ENCODE results near the gene AZI2. TPM values are rescaled to one million over a fixed set of nuclear protein-coding genes. Genes with fewer than 3 reads are reported as not detected.

AZI2 gene
- total RNA-seq, 2 experiments from 2014 or later, result 52.3 to 78.8 TPM

- Mint-ChIP-seq H3K27ac (no peak overlapping the region), H3K27me3 (no peaks in the 10 kb centered on the region), H3K9me3 (ENCODE audit: low read depth) (no peaks in the 10 kb centered on the region), H3K4me3 (no peak overlapping the region), H3K36me3 (ENCODE audit: low read depth) (peaks cover 9% of the 10 kb centered on the region), H3K4me1 (peaks cover 9% of the 10 kb centered on the region)
- ChIA-PET POLR2A (no interaction called here), CTCF (interaction anchor here (0.6 to 5.7 kb wide), 6 partner anchors 10 to 625 kb away, joined by 3 to 43 read pairs (median 4); no protein-coding TSS in a partner anchor)
- intact Hi-C loops (cut with DNase I, micrococcal nuclease), result no loop called here
- DNase-seq (no peak), ATAC-seq (no peak)
These were observed 11.4 kb downstream of the AZI2 start for GRCh38 chr3:28337230-28337629.

- no peaks in the 10 kb centered on the region for H3K9me3 Mint-ChIP-seq (ENCODE audit: low read depth)
- no peak for ATAC-seq
- no peak overlapping the region for H3K4me3 Mint-ChIP-seq
- POLR2A ChIA-PET, result no interaction called here
- no peak for DNase-seq
- no peak overlapping the region for H3K27ac Mint-ChIP-seq
- H3K36me3 Mint-ChIP-seq (ENCODE audit: low read depth), result peaks cover 14% of the 10 kb centered on the region
- CTCF ChIA-PET, result interaction anchor here (0.7 to 2.2 kb wide), 7 partner anchors 10 to 642 kb away, joined by 3 to 7 read pairs (median 4); partner anchors contain the start of gene EOMES
- intact Hi-C loops (cut with DNase I, micrococcal nuclease), result no loop called here
- peaks cover 6% of the 10 kb centered on the region for H3K4me1 Mint-ChIP-seq
- H3K27me3 Mint-ChIP-seq, result no peaks in the 10 kb centered on the region
These were observed 13.4 kb downstream of the AZI2 start for GRCh38 chr3:28335246-28335645.

- no peak overlapping the region for H3K4me3 Mint-ChIP-seq
- intact Hi-C loops (cut with DNase I, micrococcal nuclease), result no loop called here
- no peak overlapping the region for H3K27ac Mint-ChIP-seq
- ChIA-PET POLR2A (no interaction called here), CTCF (interaction anchor here (0.9 to 1.8 kb wide), 3 partner anchors 9 to 622 kb away, joined by 4 to 7 read pairs (median 4); no protein-coding TSS in a partner anchor)
- peaks cover 6% of the 10 kb centered on the region for H3K4me1 Mint-ChIP-seq
- ATAC-seq (no peak), DNase-seq (no peak)
- H3K27me3 Mint-ChIP-seq, result no peaks in the 10 kb centered on the region
- H3K9me3 Mint-ChIP-seq (ENCODE audit: low read depth), result no peaks in the 10 kb centered on the region
- H3K36me3 Mint-ChIP-seq (ENCODE audit: low read depth), result peaks cover 12% of the 10 kb centered on the region
These were observed 14.1 kb downstream of the AZI2 start for GRCh38 chr3:28334552-28334951.

GRCh38 chr3:28328188-28329151, 20.2 kb downstream of the AZI2 start:
- DNase-seq (no peak), ATAC-seq (no peak)
- Mint-ChIP-seq H3K9me3 (ENCODE audit: low read depth) (no peaks in the 10 kb centered on the region), H3K4me1 (peaks cover 14% of the 10 kb centered on the region), H3K27me3 (no peaks in the 10 kb centered on the region), H3K36me3 (ENCODE audit: low read depth) (peaks cover 13% of the 10 kb centered on the region), H3K27ac (no peak overlapping the region), H3K4me3 (no peak overlapping the region)
- POLR2A ChIA-PET, result no interaction called here
- intact Hi-C loops (cut with DNase I, micrococcal nuclease), result loop anchor here (1.0 to 10.0 kb wide), 5 partner anchors 86 to 1194 kb away; partner anchors contain the start of genes SLC4A7 (in 2 of the 2) and CMC1 (in 1 of the 2)
- CTCF ChIA-PET, result interaction anchor here (0.5 to 4.7 kb wide), 20 partner anchors 8 to 648 kb away, joined by 3 to 43 read pairs (median 4); partner anchors contain the start of genes AZI2, EOMES and ZCWPW2

- DNase-seq (peak; percentile 54), ATAC-seq (peak; percentile 89)
- H3K27ac Mint-ChIP-seq, result no peak overlapping the region
- no peak overlapping the region for H3K4me3 Mint-ChIP-seq
- H3K9me3 Mint-ChIP-seq (ENCODE audit: low read depth), result no peaks in the 10 kb centered on the region
- intact Hi-C loops (cut with DNase I, micrococcal nuclease), result loop anchor here (1.0 to 10.0 kb wide), 8 partner anchors 9 to 1192 kb away; partner anchors contain the start of genes AZI2 (in 2 of the 2), SLC4A7 (in 2 of the 2), ZCWPW2 (in 2 of the 2) and CMC1 (in 1 of the 2)
- CTCF ChIA-PET, result interaction anchor here (0.6 to 4.7 kb wide), 12 partner anchors 8 to 646 kb away, joined by 3 to 43 read pairs (median 6); partner anchors contain the start of genes AZI2, EOMES and ZCWPW2
- H3K27me3 Mint-ChIP-seq, result no peaks in the 10 kb centered on the region
- peaks cover 16% of the 10 kb centered on the region for H3K36me3 Mint-ChIP-seq (ENCODE audit: low read depth)
- POLR2A ChIA-PET, result interaction anchor here (0.6 to 1.4 kb wide), 4 partner anchors 22 to 615 kb away, joined by 3 to 12 read pairs (median 4); partner anchors contain the start of genes AZI2 and ZCWPW2
- H3K4me1 Mint-ChIP-seq, result peaks cover 14% of the 10 kb centered on the region
These were observed 22.1 kb downstream of the AZI2 start for GRCh38 chr3:28326458-28326926.

- H3K27me3 Mint-ChIP-seq, result no peaks in the 10 kb centered on the region
- ChIA-PET POLR2A (no interaction called here), CTCF (interaction anchor here (1.3 to 2.9 kb wide), 4 partner anchors 10 to 610 kb away, joined by 5 to 15 read pairs (median 10); partner anchors contain the start of genes AZI2 and ZCWPW2)
- H3K9me3 Mint-ChIP-seq (ENCODE audit: low read depth), result no peaks in the 10 kb centered on the region
- H3K36me3 Mint-ChIP-seq (ENCODE audit: low read depth), result peaks cover 25% of the 10 kb centered on the region
- H3K4me1 Mint-ChIP-seq, result peaks cover 18% of the 10 kb centered on the region
- intact Hi-C loops (cut with DNase I, micrococcal nuclease), result loop anchor here in 1 of 2 experiments (10.0 kb wide), 1 partner anchor 1188 kb away; no protein-coding TSS in a partner anchor
- no peak for ATAC-seq
- no peak overlapping the region for H3K4me3 Mint-ChIP-seq
- no peak overlapping the region for H3K27ac Mint-ChIP-seq
- DNase-seq, result no peak
These were observed 26.2 kb downstream of the AZI2 start for GRCh38 chr3:28322464-28322863.

DNA sequence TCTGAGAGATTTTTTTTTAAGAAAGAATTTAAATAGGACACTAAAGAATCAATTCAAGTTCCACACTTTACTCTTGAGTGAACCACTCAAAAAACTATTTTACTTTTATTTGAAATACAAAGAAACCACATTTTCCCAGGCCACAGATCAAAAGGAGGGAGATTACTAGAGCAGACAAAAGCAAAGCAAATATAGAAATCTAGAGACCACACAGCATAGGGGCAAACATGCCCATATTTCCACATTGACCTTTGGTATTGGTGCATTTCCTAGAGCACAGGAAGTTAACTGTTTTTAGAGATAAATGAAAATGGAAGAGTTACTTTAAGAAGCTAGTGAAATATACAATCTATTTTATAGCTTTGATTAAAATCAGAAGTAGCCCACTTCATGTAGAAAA, 27.6 kb downstream of the AZI2 start:
- intact Hi-C loops (cut with DNase I, micrococcal nuclease), result loop anchor here in 1 of 2 experiments (10.0 kb wide), 1 partner anchor 1186 kb away; no protein-coding TSS in a partner anchor
- DNase-seq, result no peak
- CTCF ChIA-PET, result interaction anchor here (1.7 to 2.9 kb wide), 4 partner anchors 9 to 609 kb away, joined by 6 to 15 read pairs (median 10); no protein-coding TSS in a partner anchor
- Mint-ChIP-seq H3K36me3 (ENCODE audit: low read depth) (peaks cover 25% of the 10 kb centered on the region), H3K9me3 (ENCODE audit: low read depth) (no peaks in the 10 kb centered on the region), H3K4me3 (no peak overlapping the region), H3K27me3 (no peaks in the 10 kb centered on the region), H3K4me1 (peaks cover 9% of the 10 kb centered on the region), H3K27ac (no peak overlapping the region)
- POLR2A ChIA-PET, result interaction anchor here (0.7 kb wide), 1 partner anchor 149 kb away, joined by 3 read pairs; no protein-coding TSS in a partner anchor
- ATAC-seq, result no peak

DNA sequence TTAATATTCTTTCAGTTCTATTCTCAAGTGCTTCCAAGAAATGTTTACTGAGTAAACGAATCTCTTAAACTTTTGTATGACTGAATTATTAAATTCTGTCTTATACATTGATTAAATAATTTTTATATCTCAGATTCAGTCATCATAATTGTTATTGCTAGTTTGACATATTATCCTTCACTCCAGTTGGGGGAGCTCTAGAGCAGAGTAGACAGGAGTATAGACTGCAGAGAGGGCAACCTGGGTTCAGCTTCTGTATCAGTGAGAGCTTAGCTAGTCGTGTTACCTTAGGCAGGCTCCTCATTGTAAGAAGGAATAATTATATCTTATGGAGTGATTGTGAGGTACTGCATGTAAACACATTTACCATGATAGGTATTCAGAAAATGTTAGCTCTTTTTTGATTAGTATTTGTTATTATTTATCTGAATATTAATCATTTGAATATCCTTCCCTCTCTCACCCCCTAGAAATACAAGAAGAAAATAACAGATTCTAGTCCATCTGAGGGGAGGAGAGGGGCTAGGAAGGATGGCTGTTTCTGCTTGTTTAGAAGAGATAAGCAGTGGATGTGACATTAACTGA, 31.1 kb downstream of the AZI2 start:
- Mint-ChIP-seq H3K36me3 (ENCODE audit: low read depth) (peaks cover 19% of the 10 kb centered on the region), H3K9me3 (ENCODE audit: low read depth) (no peaks in the 10 kb centered on the region), H3K27me3 (no peaks in the 10 kb centered on the region), H3K27ac (no peak overlapping the region), H3K4me1 (peaks cover 4% of the 10 kb centered on the region), H3K4me3 (no peak overlapping the region)
- ATAC-seq (peak; percentile 93), DNase-seq (peak; percentile 36)
- CTCF ChIA-PET, result interaction anchor here (0.5 to 2.2 kb wide), 10 partner anchors 9 to 1183 kb away, joined by 3 to 25 read pairs (median 3); no protein-coding TSS in a partner anchor
- POLR2A ChIA-PET, result no interaction called here
- intact Hi-C loops (cut with DNase I, micrococcal nuclease), result loop anchor here in 1 of 2 experiments (1.0 kb wide), 1 partner anchor 9 kb away; no protein-coding TSS in a partner anchor

- intact Hi-C loops (cut with DNase I, micrococcal nuclease), result no loop called here
- DNase-seq (no peak), ATAC-seq (no peak)
- Mint-ChIP-seq H3K36me3 (ENCODE audit: low read depth) (peaks cover 18% of the 10 kb centered on the region), H3K4me1 (peaks cover 4% of the 10 kb centered on the region), H3K27ac (no peak overlapping the region), H3K27me3 (no peaks in the 10 kb centered on the region), H3K9me3 (ENCODE audit: low read depth) (no peaks in the 10 kb centered on the region), H3K4me3 (no peak overlapping the region)
- POLR2A ChIA-PET, result no interaction called here
- CTCF ChIA-PET, result no interaction called here
These were observed 32.4 kb downstream of the AZI2 start for GRCh38 chr3:28316226-28316625.

- ChIA-PET CTCF (no interaction called here), POLR2A (no interaction called here)
- ATAC-seq (no peak), DNase-seq (no peak)
- intact Hi-C loops (cut with DNase I, micrococcal nuclease), result no loop called here
- Mint-ChIP-seq H3K36me3 (ENCODE audit: low read depth) (peaks cover 12% of the 10 kb centered on the region), H3K27ac (no peak overlapping the region), H3K4me1 (peaks cover under 1% of the 10 kb centered on the region), H3K9me3 (ENCODE audit: low read depth) (no peaks in the 10 kb centered on the region), H3K4me3 (no peak overlapping the region), H3K27me3 (no peaks in the 10 kb centered on the region)
These were observed 32.9 kb downstream of the AZI2 start for GRCh38 chr3:28315711-28316110.

DNA sequence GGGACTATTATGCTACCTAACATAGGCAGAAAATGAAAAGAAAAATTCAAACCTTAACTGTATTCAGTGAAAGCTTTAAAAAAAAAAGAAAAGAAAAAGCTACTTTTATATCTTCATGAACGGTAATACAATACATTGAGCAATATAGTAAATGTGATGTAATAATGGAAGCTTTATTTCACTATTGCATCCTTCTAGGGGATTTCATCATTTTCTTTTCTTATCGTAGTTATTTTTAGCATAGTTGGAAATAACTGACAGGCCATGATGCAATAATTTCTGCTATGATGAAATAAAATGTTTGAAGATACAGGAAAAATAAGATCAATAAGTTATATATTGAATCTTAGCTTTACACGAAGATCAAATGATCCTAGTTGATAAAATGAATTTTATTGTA, 40.4 kb downstream of the AZI2 start:
- Mint-ChIP-seq H3K27ac (no peak overlapping the region), H3K27me3 (no peaks in the 10 kb centered on the region), H3K4me3 (no peak overlapping the region), H3K4me1 (no peaks in the 10 kb centered on the region), H3K36me3 (ENCODE audit: low read depth) (peaks cover 8% of the 10 kb centered on the region), H3K9me3 (ENCODE audit: low read depth) (no peaks in the 10 kb centered on the region)
- intact Hi-C loops (cut with DNase I, micrococcal nuclease), result no loop called here
- DNase-seq, result no peak
- ChIA-PET POLR2A (interaction anchor here (0.7 kb wide), 1 partner anchor 584 kb away, joined by 4 read pairs; no protein-coding TSS in a partner anchor), CTCF (interaction anchor here (0.8 to 1.2 kb wide), 4 partner anchors 9 to 21 kb away, joined by 3 to 4 read pairs (median 4); no protein-coding TSS in a partner anchor)
- no peak for ATAC-seq
